H9 (cell line): ENCODE measurements around the gene TRPM1. TPM values are rescaled to one million over a fixed set of nuclear protein-coding genes. Genes with fewer than 3 reads are reported as not detected.

ENCODE experiments used
- DNase-seq: peaks from one replicate; pipeline ENCODE4 v3.0.0-alpha.2; 2017
- H2AFZ ChIP-seq: one replicate; pipeline ENCODE4 v1.6.1; 2013; ENCODE audit warnings: mild to moderate bottlenecking, low read length, control low read depth, moderate library complexity
- H2AK5ac ChIP-seq: 2 replicates; pipeline ENCODE4 v1.6.1; 2013; ENCODE audit warnings: low read length, control low read depth, mixed read lengths; ENCODE audit not compliant: insufficient read length
- H2BK120ac ChIP-seq: one replicate; pipeline ENCODE4 v1.6.1; 2013; ENCODE audit warnings: low read depth, mild to moderate bottlenecking, low read length, control low read depth, inconsistent platforms; ENCODE audit not compliant: poor library complexity, severe bottlenecking
- H2BK12ac ChIP-seq: 2 replicates; pipeline ENCODE4 v1.6.1; 2013; ENCODE audit warnings: low read length, control low read depth, mixed read lengths, low read depth; ENCODE audit not compliant: insufficient read length
- H2BK15ac ChIP-seq: 2 replicates; pipeline ENCODE4 v1.6.1; 2013; ENCODE audit warnings: low read depth, low read length, control low read depth
- H2BK20ac ChIP-seq: one replicate; pipeline ENCODE4 v1.6.1; 2013; ENCODE audit warnings: low read depth, mild to moderate bottlenecking, low read length, control low read depth, inconsistent platforms; ENCODE audit not compliant: poor library complexity, severe bottlenecking
- H2BK5ac ChIP-seq: 2 replicates; pipeline ENCODE4 v1.6.1; 2013; ENCODE audit warnings: low read length, control low read depth, mixed read lengths; ENCODE audit not compliant: insufficient read length
- H3K14ac ChIP-seq: 2 replicates; pipeline ENCODE4 v1.6.1; 2013; ENCODE audit warnings: low read length, control low read depth; ENCODE audit not compliant: insufficient read depth
- H3K18ac ChIP-seq: 2 replicates; pipeline ENCODE4 v1.6.1; 2013; ENCODE audit warnings: low read depth, mild to moderate bottlenecking, mixed read lengths, low read length, control low read depth; ENCODE audit not compliant: insufficient read length
- H3K23ac ChIP-seq: 2 replicates; pipeline ENCODE4 v1.6.1; 2013; ENCODE audit warnings: low read length, control low read depth, mixed read lengths, low read depth; ENCODE audit not compliant: insufficient read length
- H3K23me2 ChIP-seq: 2 replicates; pipeline ENCODE4 v1.6.1; 2013; ENCODE audit warnings: low read depth, mild to moderate bottlenecking, mixed read lengths, low read length, control low read depth; ENCODE audit not compliant: insufficient read length, poor library complexity, severe bottlenecking
- H3K27ac ChIP-seq: 2 replicates; pipeline ENCODE4 v1.5.1; 2013; ENCODE audit warnings: low read length, control low read depth, mixed read lengths, low read depth; ENCODE audit not compliant: insufficient read length
- H3K27me3 ChIP-seq: 2 replicates; pipeline ENCODE4 v1.6.1; 2013; ENCODE audit warnings: low read length, control low read depth, inconsistent platforms; ENCODE audit not compliant: insufficient read depth
- H3K4ac ChIP-seq: 2 replicates; pipeline ENCODE4 v1.6.1; 2013; ENCODE audit warnings: low read depth, mild to moderate bottlenecking, control low read depth, inconsistent platforms, low read length, moderate library complexity
- H3K4me1 ChIP-seq: 2 replicates; pipeline ENCODE4 v1.6.1; 2013; ENCODE audit warnings: low read length, control low read depth, inconsistent platforms; ENCODE audit not compliant: insufficient read depth
- H3K4me2 ChIP-seq: 2 replicates; pipeline ENCODE4 v1.6.1; 2013; ENCODE audit warnings: low read length, control low read depth, mixed read lengths; ENCODE audit not compliant: insufficient read length, insufficient read depth
- H3K56ac ChIP-seq: 2 replicates; pipeline ENCODE4 v1.6.1; 2013; ENCODE audit warnings: low read depth, mild to moderate bottlenecking, mixed read lengths, low read length, control low read depth; ENCODE audit not compliant: insufficient read length
- H3K79me1 ChIP-seq: 2 replicates; pipeline ENCODE4 v1.6.1; 2013; ENCODE audit warnings: low read depth, mild to moderate bottlenecking, moderate library complexity, low read length, control low read depth, inconsistent platforms; ENCODE audit not compliant: insufficient read depth, poor library complexity, severe bottlenecking
- H3K79me2 ChIP-seq: 2 replicates; pipeline ENCODE4 v1.6.1; 2013; ENCODE audit warnings: low read length, control low read depth, inconsistent platforms; ENCODE audit not compliant: insufficient read depth
- H3K9ac ChIP-seq: 2 replicates; pipeline ENCODE4 v1.6.1; 2013; ENCODE audit warnings: low read length, control low read depth, mixed read lengths; ENCODE audit not compliant: insufficient read length; ENCODE audit errors: extremely low read depth
- H3K9me3 ChIP-seq: one replicate; pipeline ENCODE4 v1.6.1; 2013; ENCODE audit warnings: low read depth, low read length, inconsistent platforms; ENCODE audit not compliant: control insufficient read depth
- H3T11ph ChIP-seq: one replicate; pipeline ENCODE4 v1.6.1; 2013; ENCODE audit warnings: mild to moderate bottlenecking, low read length, control low read depth, inconsistent platforms
- H4K20me1 ChIP-seq: one replicate; pipeline ENCODE4 v1.6.1; 2013; ENCODE audit not compliant: control insufficient read depth, insufficient read length, insufficient read depth
- H4K5ac ChIP-seq: 2 replicates; pipeline ENCODE4 v1.6.1; 2013; ENCODE audit warnings: low read depth, mild to moderate bottlenecking, mixed read lengths, low read length, control low read depth; ENCODE audit not compliant: insufficient read length
- H4K8ac ChIP-seq: replicated peaks from 2 replicates; pipeline ENCODE4 v1.6.1; 2013; ENCODE audit warnings: low read length, control low read depth, mixed read lengths, low read depth; ENCODE audit not compliant: insufficient read length
- H4K91ac ChIP-seq: 2 replicates; pipeline ENCODE4 v1.6.1; 2013; ENCODE audit warnings: low read depth, mild to moderate bottlenecking, moderate library complexity, mixed read lengths, low read length, control low read depth; ENCODE audit not compliant: insufficient read length
- H3K27ac Mint-ChIP-seq, 3 experiments: 2 replicates in 2 of 3; 3 replicates in 1 of 3; pipeline ENCODE4 v1.8.0; 2020 to 2021; ENCODE audit warnings: mixed read lengths in 3 of 3, mild to moderate bottlenecking in 1 of 3, moderate library complexity in 1 of 3
- H3K27me3 Mint-ChIP-seq: 2 replicates; pipeline ENCODE4 v1.8.0; 2021; ENCODE audit warnings: low read depth, mild to moderate bottlenecking, moderate library complexity, mixed read lengths
- H3K36me3 Mint-ChIP-seq, 3 experiments: 2 replicates in 2 of 3; 3 replicates in 1 of 3; pipeline ENCODE4 v1.8.0; 2020 to 2021; ENCODE audit warnings: low read depth in 3 of 3, mixed read lengths in 3 of 3; ENCODE audit not compliant: insufficient read depth in 1 of 3
- H3K4me1 Mint-ChIP-seq, 2 experiments: 2 replicates each; pipeline ENCODE4 v1.8.0; 2020; ENCODE audit warnings: mixed read lengths in 2 of 2
- H3K4me3 Mint-ChIP-seq, 2 experiments: 2 replicates in 1 of 2; 3 replicates in 1 of 2; pipeline ENCODE4 v1.8.0; 2020 to 2021; ENCODE audit warnings: mild to moderate bottlenecking in 2 of 2, mixed read lengths in 2 of 2, moderate library complexity in 1 of 2
- H3K9me3 Mint-ChIP-seq, 2 experiments: 2 replicates in 1 of 2; 3 replicates in 1 of 2; pipeline ENCODE4 v1.8.0; 2020; ENCODE audit warnings: mild to moderate bottlenecking in 2 of 2, mixed read lengths in 2 of 2, moderate library complexity in 1 of 2
- WGBS: extraction: QIAGEN DNeasy Blood & Tissue Kit; methylation state at CpG from one replicate; pipeline ENCODE4 v1.1.7; 2013; ENCODE audit warnings: missing lambda C conversion rate, low lambda C conversion rate, mixed read lengths; ENCODE audit not compliant: insufficient read length; ENCODE audit errors: extremely low coverage; 5-methylcytosine and 5-hydroxymethylcytosine counted together
- total RNA-seq: library from RNA; stranded (reverse); gene quantifications from 2 replicates; pipeline ENCODE4 v1.2.1, GENCODE V29; 2021
- TF ChIP-seq, protein P1 (sequence below): fragments of 200-600 bp; sonication (generic); conservative IDR thresholded peaks from 3 replicates; pipeline ENCODE4 v1.8.0; 2021; ENCODE audit warnings: antibody characterized with exemption, mild to moderate bottlenecking

TRPM1 gene
- total RNA-seq, 1 experiment from 2014 or later = not detected

DNA sequence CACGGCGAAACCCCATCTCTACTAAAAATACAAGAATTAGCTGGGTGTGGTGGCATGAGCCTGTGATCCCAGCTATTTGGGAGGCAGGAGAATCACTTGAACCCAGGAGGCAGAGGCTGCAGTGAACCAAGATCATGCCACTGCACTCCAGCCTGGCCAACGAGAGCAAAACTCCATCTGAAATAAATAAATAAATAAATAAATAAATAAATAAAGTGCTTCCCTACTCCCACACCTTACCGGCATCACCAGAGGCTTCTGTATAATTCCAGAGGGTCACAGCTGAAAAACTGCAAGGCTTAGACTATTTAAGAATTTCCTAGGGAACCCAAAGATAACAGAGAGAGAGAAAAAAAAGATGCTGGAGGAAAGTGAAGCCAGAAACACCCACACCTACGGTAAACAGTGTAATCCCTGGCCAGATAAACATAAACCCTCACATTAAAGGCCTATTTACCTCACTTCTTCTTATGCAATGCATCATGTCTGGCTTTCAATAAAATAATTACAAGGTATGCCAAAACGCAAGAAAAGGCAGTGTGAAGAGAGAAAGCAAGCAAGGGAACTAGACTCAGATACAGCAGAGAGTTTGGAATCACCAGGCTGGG is 15.0 kb upstream of the TRPM1 start:
- Histone ChIP-seq H2BK5ac (no peak overlapping the region), H2BK20ac (no peak overlapping the region), H3K14ac (no peak overlapping the region), H3K27me3 (no peaks in the 10 kb centered on the region), H3K79me2 (no peaks in the 10 kb centered on the region), H3T11ph (no peak overlapping the region), H2AK5ac (no peak overlapping the region), H4K8ac (no peak overlapping the region), H3K9ac (no peak overlapping the region), H3K9me3 (no peaks in the 10 kb centered on the region), H3K27ac (no peak overlapping the region), H3K18ac (no peak overlapping the region), H3K56ac (no peak overlapping the region), H4K20me1 (no peaks in the 10 kb centered on the region), H2AFZ (no peak overlapping the region), H3K4ac (no peak overlapping the region), H4K91ac (no peak overlapping the region), H2BK12ac (no peak overlapping the region), H3K23ac (no peak overlapping the region), H3K79me1 (no peaks in the 10 kb centered on the region), H3K4me2 (no peak overlapping the region), H3K4me1 (no peaks in the 10 kb centered on the region), H4K5ac (no peak overlapping the region), H3K23me2 (no peaks in the 10 kb centered on the region), H2BK15ac (no peak overlapping the region), H2BK120ac (no peak overlapping the region)
- H3K36me3 Mint-ChIP-seq = peaks cover under 1 to 10% (median 5%) of the 10 kb centered on the region in 3 experiments; a peak in 3 of 7 replicates
- H3K9me3 Mint-ChIP-seq = peaks cover 15 to 17% of the 10 kb centered on the region in 2 experiments; a peak in 4 of 5 replicates
- peaks cover 5 to 6% of the 10 kb centered on the region in 2 experiments; a peak in 2 of 4 replicates for H3K4me1 Mint-ChIP-seq
- H3K27ac Mint-ChIP-seq = no peak overlapping the region
- DNase-seq = no peak
- TF ChIP-seq, protein P1, sequence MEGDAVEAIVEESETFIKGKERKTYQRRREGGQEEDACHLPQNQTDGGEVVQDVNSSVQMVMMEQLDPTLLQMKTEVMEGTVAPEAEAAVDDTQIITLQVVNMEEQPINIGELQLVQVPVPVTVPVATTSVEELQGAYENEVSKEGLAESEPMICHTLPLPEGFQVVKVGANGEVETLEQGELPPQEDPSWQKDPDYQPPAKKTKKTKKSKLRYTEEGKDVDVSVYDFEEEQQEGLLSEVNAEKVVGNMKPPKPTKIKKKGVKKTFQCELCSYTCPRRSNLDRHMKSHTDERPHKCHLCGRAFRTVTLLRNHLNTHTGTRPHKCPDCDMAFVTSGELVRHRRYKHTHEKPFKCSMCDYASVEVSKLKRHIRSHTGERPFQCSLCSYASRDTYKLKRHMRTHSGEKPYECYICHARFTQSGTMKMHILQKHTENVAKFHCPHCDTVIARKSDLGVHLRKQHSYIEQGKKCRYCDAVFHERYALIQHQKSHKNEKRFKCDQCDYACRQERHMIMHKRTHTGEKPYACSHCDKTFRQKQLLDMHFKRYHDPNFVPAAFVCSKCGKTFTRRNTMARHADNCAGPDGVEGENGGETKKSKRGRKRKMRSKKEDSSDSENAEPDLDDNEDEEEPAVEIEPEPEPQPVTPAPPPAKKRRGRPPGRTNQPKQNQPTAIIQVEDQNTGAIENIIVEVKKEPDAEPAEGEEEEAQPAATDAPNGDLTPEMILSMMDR = no peak
- H3K4me3 Mint-ChIP-seq = no peak overlapping the region
- H3K27me3 Mint-ChIP-seq = peaks cover 2% of the 10 kb centered on the region; the same call in 1 of the 2 replicates
- no CpG with 5 or more reads among the region's 6 CpGs for WGBS
